Measurements from ENCODE around the gene CD4. TPM values are rescaled to one million over a fixed set of nuclear protein-coding genes. Genes with fewer than 3 reads are reported as not detected.

CD4 gene
- total and polyA plus RNA-seq, 2 of the 4 experiments (the other 2 are of a cell fraction), result 5.7 to 15.0 TPM

DNA sequence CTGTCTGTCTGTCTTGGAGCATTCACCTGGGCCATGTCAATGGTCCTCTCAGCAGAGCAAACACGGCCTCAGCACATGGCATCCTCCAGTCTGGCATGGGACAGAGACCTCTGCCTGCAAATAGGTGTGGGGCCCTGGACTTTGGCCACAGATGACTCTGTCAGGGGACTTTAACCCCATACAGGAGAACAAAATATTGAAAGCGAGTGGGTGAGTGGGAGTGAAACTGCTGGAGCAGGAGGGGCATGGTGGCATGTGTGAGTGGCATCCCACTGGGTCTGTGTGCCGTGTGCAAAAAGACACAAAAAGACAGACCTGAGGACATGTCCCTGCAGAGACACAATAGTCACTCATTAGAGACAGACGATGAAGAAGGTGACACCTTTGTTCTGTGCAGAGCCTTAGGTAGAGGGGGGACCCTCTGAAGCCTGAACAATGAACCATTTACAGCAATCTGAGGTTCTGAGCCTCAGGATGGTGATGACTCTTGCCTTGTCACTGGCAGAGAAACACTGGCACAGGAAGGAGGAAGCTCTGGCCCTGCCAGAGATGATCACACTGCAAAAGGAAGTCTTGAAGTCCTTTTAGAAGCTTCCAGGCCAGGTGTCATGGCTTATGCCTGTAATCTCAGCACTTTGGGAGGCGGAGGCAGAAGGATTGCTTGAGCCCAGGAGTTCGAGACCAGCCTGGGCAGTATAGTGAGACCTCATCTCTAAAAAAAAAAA is 9.5 kb upstream of the CD4 start:
- no peak for DNase-seq
- intact Hi-C loops (cut with micrococcal nuclease), result loop anchor here (1.0 kb wide), 3 partner anchors 27 to 163 kb away; partner anchors contain the start of gene MLF2

More for the DNA sequence above, 9.5 kb upstream of the CD4 start:
- in situ Hi-C loops (cut with MboI; ENCODE audit: low sequenced_read_pairs), result no loop called here
- Histone ChIP-seq H3K14ac (replicated peaks; ENCODE audit: low read depth, low read length) (no peak overlapping the region), H3K9me3 (ENCODE audit: control insufficient read depth, insufficient read depth, low read length) (no peaks in the 10 kb centered on the region), H3K4me3 (ENCODE audit: insufficient read depth, low read depth, low read length) (no peak overlapping the region), H3K56ac (ENCODE audit: extremely low read depth, insufficient read depth, low read length) (no peak overlapping the region), H3K27ac (ENCODE audit: insufficient read depth, low read length) (no peak overlapping the region), H4K20me1 (ENCODE audit: insufficient read depth, low read length) (no peaks in the 10 kb centered on the region), H4K5ac (ENCODE audit: low read depth, low read length) (no peak overlapping the region), H2AFZ (replicated peaks; ENCODE audit: low read length, poor library complexity) (peak overlapping the region; percentile 66), H3K9me1 (ENCODE audit: insufficient read depth, low read length) (no peaks in the 10 kb centered on the region), H3K4me1 (ENCODE audit: control insufficient read depth, insufficient read depth, low read length) (peaks cover 4% of the 10 kb centered on the region; the same call in 1 of the 2 replicates), H3K4ac (ENCODE audit: low read depth, low read length) (no peak overlapping the region), H2AK5ac (ENCODE audit: low read depth, low read length) (no peak overlapping the region), H4K8ac (ENCODE audit: low read depth in 2 of 2, low read length in 2 of 2) (no peak overlapping the region; a peak in 1 of 4 replicates), H3K36me3 (ENCODE audit: control insufficient read depth, insufficient read depth, low read length) (no peaks in the 10 kb centered on the region), H2BK5ac (ENCODE audit: low read depth, low read length, poor library complexity, severe bottlenecking) (no peak overlapping the region), H3K79me1 (ENCODE audit: low read depth in 1 of 2, low read length in 2 of 2) (no peaks in the 10 kb centered on the region), H2AK9ac (replicated peaks; ENCODE audit: low read depth, low read length, poor library complexity) (no peak overlapping the region), H3K23ac (ENCODE audit: low read depth, low read length) (no peak overlapping the region), H3K18ac (ENCODE audit: low read depth, low read length) (no peak overlapping the region), H2BK20ac (ENCODE audit: low read depth, low read length) (no peak overlapping the region), H3K27me3 (ENCODE audit: control insufficient read depth, insufficient read depth, low read length) (no peaks in the 10 kb centered on the region), H2BK15ac (ENCODE audit: low read depth, low read length) (no peak overlapping the region), H2BK120ac (ENCODE audit: low read depth, low read length) (no peak overlapping the region), H3K9ac (ENCODE audit: low read depth, low read length) (no peak overlapping the region), H3K4me2 (ENCODE audit: low read depth, low read length) (no peak overlapping the region), H4K91ac (ENCODE audit: insufficient read depth, low read depth, low read length) (no peak overlapping the region)
- dilution Hi-C loops (cut with HindIII; ENCODE audit: low sequenced_read_pairs, unreplicated experiment), result no loop called here
- BruUV-seq (replicated peaks), result no TSS peak
- ChIA-PET CTCF (interaction anchor here (0.6 to 2.3 kb wide), 2 partner anchors 10 to 26 kb away, joined by 3 to 16 read pairs; partner anchors contain the start of genes CD4 and MLF2), POLR2A (ENCODE audit: unreplicated experiment) (interaction anchor here (0.6 kb wide), 1 partner anchor 91 kb away, joined by 3 read pairs; the partner anchor contains the start of gene ZNF384)
- ATAC-seq (ENCODE audit: low read depth), result no peak
- 77% methylated on average over 3 of the region's 6 CpGs; no CpG with 5 or more reads in 1 of the 2 experiments for WGBS, 2 experiments (ENCODE audit: extremely low coverage in 2 of 2, insufficient read length in 1 of 2)
- TF ChIP-seq CHD1 (IDR thresholded peaks at IDR 0.05; ENCODE audit: low read depth, low read length) (no peak), CEBPB (IDR thresholded peaks at IDR 0.05; ENCODE audit: low read depth, low read length) (no peak)
